Adrenal gland (tissue), 5 donors: ENCODE data around the gene C11orf86.
"Not testable (repeated sequence)": the region's sequence is repeated elsewhere in the genome, so short reads cannot be mapped to it uniquely, and the experiment has no call there.

Experiments used
- POLR2A ChIP-seq, 2 donors: fragments of 450-650 bp; IDR thresholded peaks; one replicate each; pipeline ENCODE4 v1.6.1; 2017; ENCODE audit warnings: antibody characterized with exemption in 2 of 2, mild to moderate bottlenecking in 2 of 2, moderate library complexity in 1 of 2
- TF ChIP-seq, protein P1 (sequence below), 6 experiments: fragments of 450-650 bp in 4 of 6; fragments of 200-600 bp in 2 of 6; sonication (generic) in 1 of 6; IDR thresholded peaks; 1 replicate in 5 of 6; 2 replicates in 1 of 6; pipeline versions ENCODE4 v1.5.1 to v1.8.0; 2016 to 2021; ENCODE audit warnings: antibody characterized with exemption in 6 of 6, mild to moderate bottlenecking in 2 of 6, moderate library complexity in 1 of 6
- donor health status: DM: no; HTN: no; CAD: no.

GRCh38 chr11:66988741-66989140 is 13.6 kb downstream of the C11orf86 start:
- not testable (repeated sequence) for TF ChIP-seq POLR2A (IDR thresholded peaks at IDR 0.05)
- TF ChIP-seq, protein P1, sequence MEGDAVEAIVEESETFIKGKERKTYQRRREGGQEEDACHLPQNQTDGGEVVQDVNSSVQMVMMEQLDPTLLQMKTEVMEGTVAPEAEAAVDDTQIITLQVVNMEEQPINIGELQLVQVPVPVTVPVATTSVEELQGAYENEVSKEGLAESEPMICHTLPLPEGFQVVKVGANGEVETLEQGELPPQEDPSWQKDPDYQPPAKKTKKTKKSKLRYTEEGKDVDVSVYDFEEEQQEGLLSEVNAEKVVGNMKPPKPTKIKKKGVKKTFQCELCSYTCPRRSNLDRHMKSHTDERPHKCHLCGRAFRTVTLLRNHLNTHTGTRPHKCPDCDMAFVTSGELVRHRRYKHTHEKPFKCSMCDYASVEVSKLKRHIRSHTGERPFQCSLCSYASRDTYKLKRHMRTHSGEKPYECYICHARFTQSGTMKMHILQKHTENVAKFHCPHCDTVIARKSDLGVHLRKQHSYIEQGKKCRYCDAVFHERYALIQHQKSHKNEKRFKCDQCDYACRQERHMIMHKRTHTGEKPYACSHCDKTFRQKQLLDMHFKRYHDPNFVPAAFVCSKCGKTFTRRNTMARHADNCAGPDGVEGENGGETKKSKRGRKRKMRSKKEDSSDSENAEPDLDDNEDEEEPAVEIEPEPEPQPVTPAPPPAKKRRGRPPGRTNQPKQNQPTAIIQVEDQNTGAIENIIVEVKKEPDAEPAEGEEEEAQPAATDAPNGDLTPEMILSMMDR (IDR thresholded peaks at IDR 0.05) = not testable (repeated sequence)
